SK-N-MC (cell line): ENCODE measurements around the gene EGR4.

Experiments
- EZH2 ChIP-seq: fragments of 200-600 bp; sonication (generic); IDR thresholded peaks from one replicate; pipeline ENCODE4 v1.6.1; 2017; ENCODE audit warnings: antibody characterized with exemption
- FOXP2 ChIP-seq: optimal IDR thresholded peaks from 2 replicates; pipeline ENCODE3; 2011; ENCODE audit warnings: mild to moderate bottlenecking, moderate library complexity; ENCODE audit not compliant: insufficient read depth; ENCODE audit errors: extremely low read length, control extremely low read depth
- POLR2AphosphoS5 ChIP-seq: IDR thresholded peaks from 2 replicates; pipeline ENCODE4 v1.6.1; 2012; ENCODE audit warnings: mild to moderate bottlenecking, low read depth, low read length, borderline replicate concordance

DNA sequence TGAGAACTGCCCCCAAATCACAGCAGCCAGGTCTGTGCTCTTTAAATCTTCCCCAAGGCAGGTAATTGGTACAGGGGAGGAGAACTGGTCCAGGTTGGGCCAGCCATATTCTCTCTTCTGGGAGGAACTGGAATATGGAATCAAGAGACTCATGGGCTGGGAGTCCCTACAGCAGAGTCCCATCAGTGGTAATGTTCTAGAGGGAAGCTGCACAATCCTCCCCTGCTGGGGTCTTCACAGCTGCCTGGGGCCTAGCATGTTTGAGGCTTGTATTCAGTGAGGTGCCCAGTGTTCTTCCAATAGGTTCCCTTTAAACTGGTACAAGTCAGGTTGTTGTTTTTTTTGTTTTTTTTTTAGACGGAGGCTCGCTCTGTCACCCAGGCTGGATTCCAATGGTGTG lies 21.1 kb upstream of the EGR4 start:
- TF ChIP-seq EZH2 (no peak), POLR2AphosphoS5 (no peak), FOXP2 (no peak)
